SK-N-MC (cell line): ENCODE measurements around the gene GALNT14.

Experiments
- EZH2 ChIP-seq: fragments of 200-600 bp; sonication (generic); IDR thresholded peaks from one replicate; pipeline ENCODE4 v1.6.1; 2017; ENCODE audit warnings: antibody characterized with exemption
- FOXP2 ChIP-seq: optimal IDR thresholded peaks from 2 replicates; pipeline ENCODE3; 2011; ENCODE audit warnings: mild to moderate bottlenecking, moderate library complexity; ENCODE audit not compliant: insufficient read depth; ENCODE audit errors: extremely low read length, control extremely low read depth
- POLR2AphosphoS5 ChIP-seq: IDR thresholded peaks from 2 replicates; pipeline ENCODE4 v1.6.1; 2012; ENCODE audit warnings: mild to moderate bottlenecking, low read depth, low read length, borderline replicate concordance

DNA sequence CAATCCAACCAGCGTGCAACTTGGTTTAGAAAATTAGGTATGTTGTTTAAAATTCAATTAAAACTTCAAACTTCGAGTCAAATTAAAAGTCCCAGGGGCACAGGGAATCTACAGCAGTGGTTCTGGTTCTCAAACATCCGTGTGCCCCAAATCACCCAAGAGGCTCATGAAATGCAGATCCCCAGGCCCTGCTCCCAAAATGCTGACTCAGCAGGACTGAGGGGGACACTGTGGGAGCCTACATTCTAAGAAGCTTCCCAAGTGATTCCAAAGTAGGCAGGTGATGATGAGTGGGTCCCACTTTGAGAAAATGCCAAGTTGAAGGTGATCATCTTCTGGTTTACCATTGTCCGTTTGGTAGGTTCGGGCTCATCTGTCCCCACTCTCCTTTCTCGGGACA is 82.3 kb downstream of the GALNT14 start:
- TF ChIP-seq POLR2AphosphoS5: no peak
- no peak for TF ChIP-seq EZH2
- no peak for TF ChIP-seq FOXP2
